Mesenchymal stem cell (in vitro differentiated cells and primary cell): ENCODE results near the gene ALK.

Experiments
- DNase-seq: peaks from one replicate; pipeline ENCODE4 v3.0.0-alpha.2; 2013
- H2AFZ ChIP-seq: one replicate; pipeline ENCODE4 v1.6.1; 2013; ENCODE audit warnings: low read depth, mild to moderate bottlenecking, control low read depth, inconsistent platforms, low read length, moderate library complexity
- H2AK5ac ChIP-seq: 2 replicates; pipeline ENCODE4 v1.6.1; 2013; ENCODE audit warnings: low read length, moderate library complexity, mild to moderate bottlenecking, inconsistent platforms; ENCODE audit not compliant: severe bottlenecking
- H2BK120ac ChIP-seq: one replicate; pipeline ENCODE4 v1.6.1; 2013; ENCODE audit warnings: low read depth, mild to moderate bottlenecking, inconsistent platforms, low read length, moderate library complexity
- H2BK12ac ChIP-seq, 2 experiments: one replicate each; pipeline ENCODE4 v1.6.1; 2013; ENCODE audit warnings: inconsistent platforms in 2 of 2, low read length in 2 of 2, mild to moderate bottlenecking in 2 of 2, moderate library complexity in 2 of 2, control low read depth in 1 of 2
- H2BK15ac ChIP-seq: one replicate; pipeline ENCODE4 v1.6.1; 2013; ENCODE audit warnings: mild to moderate bottlenecking, low read depth, inconsistent platforms; ENCODE audit not compliant: poor library complexity, severe bottlenecking
- H2BK5ac ChIP-seq: 2 replicates; pipeline ENCODE4 v1.6.1; 2013; ENCODE audit warnings: low read depth, mild to moderate bottlenecking, low read length, control low read depth, inconsistent platforms; ENCODE audit not compliant: poor library complexity, severe bottlenecking
- H3K14ac ChIP-seq, 2 experiments: one replicate each; pipeline ENCODE4 v1.6.1; 2013; ENCODE audit warnings: inconsistent platforms in 2 of 2, low read length in 2 of 2, control low read depth in 1 of 2, mild to moderate bottlenecking in 1 of 2, moderate library complexity in 1 of 2
- H3K18ac ChIP-seq, 2 experiments: one replicate each; pipeline ENCODE4 v1.6.1; 2013; ENCODE audit warnings: inconsistent platforms in 2 of 2, low read length in 2 of 2, control low read depth in 1 of 2, low read depth in 1 of 2, mild to moderate bottlenecking in 1 of 2
- H3K23ac ChIP-seq, 2 experiments: one replicate each; pipeline ENCODE4 v1.6.1; 2013; ENCODE audit warnings: inconsistent platforms in 2 of 2, low read length in 2 of 2, mild to moderate bottlenecking in 2 of 2, moderate library complexity in 2 of 2, control low read depth in 1 of 2
- H3K27ac ChIP-seq: 2 replicates; pipeline ENCODE4 v1.5.1; 2013; ENCODE audit warnings: mild to moderate bottlenecking, moderate library complexity, low read length, control low read depth, inconsistent platforms; ENCODE audit not compliant: poor library complexity, severe bottlenecking
- H3K27me3 ChIP-seq, 2 experiments: 2 replicates each; pipeline versions ENCODE4 v1.6.1 to v1.7.0; 2013; ENCODE audit warnings: low read length in 2 of 2, mild to moderate bottlenecking in 2 of 2, moderate library complexity in 2 of 2, control low read depth in 1 of 2, inconsistent platforms in 1 of 2; ENCODE audit not compliant: control insufficient read depth in 1 of 2, insufficient read depth in 1 of 2
- H3K36me3 ChIP-seq, 2 experiments: 2 replicates each; pipeline versions ENCODE4 v1.6.1 to v1.7.0; 2013; ENCODE audit warnings: low read length in 2 of 2, control low read depth in 1 of 2, inconsistent platforms in 1 of 2, low read depth in 1 of 2, mild to moderate bottlenecking in 1 of 2; ENCODE audit not compliant: insufficient read depth in 2 of 2, control insufficient read depth in 1 of 2
- H3K4ac ChIP-seq, 2 experiments: one replicate each; pipeline ENCODE4 v1.6.1; 2013; ENCODE audit warnings: inconsistent platforms in 2 of 2, low read length in 2 of 2, mild to moderate bottlenecking in 2 of 2, moderate library complexity in 2 of 2, control low read depth in 1 of 2, low read depth in 1 of 2
- H3K4me1 ChIP-seq: 2 replicates; pipeline ENCODE4 v1.6.1; 2013; ENCODE audit warnings: low read depth, low read length, control low read depth; ENCODE audit not compliant: control insufficient read depth, insufficient read depth
- H3K4me2 ChIP-seq: 2 replicates; pipeline ENCODE4 v1.6.1; 2013; ENCODE audit warnings: low read length, mild to moderate bottlenecking, inconsistent platforms; ENCODE audit not compliant: poor library complexity, severe bottlenecking
- H3K4me3 ChIP-seq, 2 experiments: 2 replicates each; pipeline versions ENCODE4 v1.5.1 to v1.7.0; 2013; ENCODE audit warnings: low read length in 2 of 2, mild to moderate bottlenecking in 2 of 2, control low read depth in 1 of 2, low read depth in 1 of 2; ENCODE audit not compliant: insufficient read depth in 1 of 2
- H3K79me1 ChIP-seq: replicated peaks from 2 replicates; pipeline ENCODE4 v1.6.1; 2013; ENCODE audit warnings: mild to moderate bottlenecking, control low read depth, low read length, inconsistent platforms; ENCODE audit not compliant: poor library complexity, severe bottlenecking
- H3K9ac ChIP-seq: 2 replicates; pipeline ENCODE4 v1.7.0; 2013; ENCODE audit warnings: mild to moderate bottlenecking, low read length, moderate library complexity
- H3K9me3 ChIP-seq: 2 replicates; pipeline ENCODE4 v1.7.0; 2013; ENCODE audit warnings: mild to moderate bottlenecking, low read length; ENCODE audit not compliant: control insufficient read depth
- H4K8ac ChIP-seq: one replicate; pipeline ENCODE4 v1.6.1; 2013; ENCODE audit warnings: inconsistent platforms, mild to moderate bottlenecking, low read length, moderate library complexity
- H4K91ac ChIP-seq: one replicate; pipeline ENCODE4 v1.6.1; 2013; ENCODE audit warnings: mild to moderate bottlenecking, low read length, inconsistent platforms
- WGBS: methylation state at CpG from one replicate; pipeline ENCODE4 v1.1.7; 2013; ENCODE audit warnings: mixed read lengths; 5-methylcytosine and 5-hydroxymethylcytosine counted together

Gene ALK

GRCh38 chr2:29811378-29811777 lies 110.0 kb downstream of the ALK start:
- Histone ChIP-seq H2BK5ac (no peak overlapping the region), H3K27ac (no peak overlapping the region), H3K9me3 (no peaks in the 10 kb centered on the region), H2BK12ac (no peak overlapping the region), H3K27me3 (peaks cover 0 to 26% of the 10 kb centered on the region in 2 experiments), H3K4me1 (no peaks in the 10 kb centered on the region), H2AK5ac (no peak overlapping the region), H3K4ac (no peak overlapping the region), H4K8ac (no peak overlapping the region), H3K79me1 (no peaks in the 10 kb centered on the region), H3K36me3 (no peaks in the 10 kb centered on the region), H2AFZ (no peak overlapping the region), H3K4me3 (no peak overlapping the region), H3K4me2 (no peak overlapping the region), H3K23ac (no peak overlapping the region), H2BK120ac (no peak overlapping the region), H4K91ac (no peak overlapping the region), H3K14ac (no peak overlapping the region), H2BK15ac (no peak overlapping the region), H3K18ac (no peak overlapping the region), H3K9ac (no peak overlapping the region)
- WGBS = 35% methylated on average over 1 of the region's 1 CpG
- no peak for DNase-seq

- no peak overlapping the region for H4K91ac ChIP-seq
- 20% methylated on average over 3 of the region's 5 CpGs for WGBS
- H3K4me1 ChIP-seq = no peaks in the 10 kb centered on the region
Observed at GRCh38 chr2:29810956-29811355, 110.4 kb downstream of the ALK start.

GRCh38 chr2:29808321-29808720 lies 113.1 kb downstream of the ALK start:
- no peaks in the 10 kb centered on the region for H3K9me3 ChIP-seq
- WGBS = 22% methylated on average over 4 of the region's 4 CpGs
- H3K27me3 ChIP-seq = peaks cover 0 to 30% of the 10 kb centered on the region in 2 experiments
- H3K23ac ChIP-seq = no peak overlapping the region
- no peak overlapping the region for H4K91ac ChIP-seq
- no peak overlapping the region for H2BK5ac ChIP-seq
- no peak overlapping the region for H2BK120ac ChIP-seq
- no peak overlapping the region for H3K4ac ChIP-seq
- H3K27ac ChIP-seq = no peak overlapping the region
- no peak overlapping the region for H3K4me3 ChIP-seq
- no peak overlapping the region for H2AK5ac ChIP-seq
- H3K79me1 ChIP-seq = no peaks in the 10 kb centered on the region
- DNase-seq = no peak
- H3K36me3 ChIP-seq = no peaks in the 10 kb centered on the region
- no peak overlapping the region for H3K18ac ChIP-seq
- H3K14ac ChIP-seq = no peak overlapping the region
- H3K4me1 ChIP-seq = no peaks in the 10 kb centered on the region
- no peak overlapping the region for H2BK15ac ChIP-seq
- H2AFZ ChIP-seq = no peak overlapping the region
- H3K9ac ChIP-seq = no peak overlapping the region
- no peak overlapping the region for H4K8ac ChIP-seq
- no peak overlapping the region for H3K4me2 ChIP-seq
- H2BK12ac ChIP-seq = no peak overlapping the region

More at GRCh38 chr2:29810956-29811355, 110.4 kb downstream of the ALK start:
- Histone ChIP-seq H3K79me1 (no peaks in the 10 kb centered on the region), H3K18ac (no peak overlapping the region), H3K4me2 (no peak overlapping the region), H3K27ac (no peak overlapping the region), H2BK12ac (no peak overlapping the region), H2AFZ (no peak overlapping the region), H3K14ac (no peak overlapping the region), H3K27me3 (peaks cover 0 to 27% of the 10 kb centered on the region in 2 experiments), H3K23ac (no peak overlapping the region), H2BK15ac (no peak overlapping the region), H3K36me3 (no peaks in the 10 kb centered on the region), H2BK5ac (no peak overlapping the region), H4K8ac (no peak overlapping the region), H3K9ac (no peak overlapping the region), H2BK120ac (no peak overlapping the region), H2AK5ac (no peak overlapping the region), H3K4me3 (no peak overlapping the region), H3K4ac (no peak overlapping the region), H3K9me3 (no peaks in the 10 kb centered on the region)
- no peak for DNase-seq

- H3K9me3 ChIP-seq = no peaks in the 10 kb centered on the region
- no peak overlapping the region for H3K23ac ChIP-seq
- H3K4me3 ChIP-seq = no peak overlapping the region
- DNase-seq = no peak
- H4K91ac ChIP-seq = no peak overlapping the region
- H3K9ac ChIP-seq = no peak overlapping the region
- no peak overlapping the region for H2BK120ac ChIP-seq
- peaks cover 0 to 20% of the 10 kb centered on the region in 2 experiments for H3K27me3 ChIP-seq
- no peaks in the 10 kb centered on the region for H3K4me1 ChIP-seq
- no peak overlapping the region for H3K4me2 ChIP-seq
- H2AK5ac ChIP-seq = no peak overlapping the region
- H3K36me3 ChIP-seq = no peaks in the 10 kb centered on the region
- H2BK15ac ChIP-seq = no peak overlapping the region
- H3K27ac ChIP-seq = no peak overlapping the region
- H2AFZ ChIP-seq = no peak overlapping the region
- H2BK5ac ChIP-seq = no peak overlapping the region
- no peak overlapping the region for H3K14ac ChIP-seq
- H4K8ac ChIP-seq = no peak overlapping the region
- H3K79me1 ChIP-seq = no peaks in the 10 kb centered on the region
- 88% methylated on average over 3 of the region's 4 CpGs for WGBS
- H2BK12ac ChIP-seq = no peak overlapping the region
- no peak overlapping the region for H3K4ac ChIP-seq
- H3K18ac ChIP-seq = no peak overlapping the region
Observed at GRCh38 chr2:29807082-29807481, 114.3 kb downstream of the ALK start.
